Loucy (cell line): ENCODE data around the gene ZNF544.

Experiments
- CTCF ChIP-seq: fragments of 200-600 bp; sonication (generic); conservative IDR thresholded peaks from 2 replicates; pipeline ENCODE4 v1.5.1; 2014; ENCODE audit warnings: mild to moderate bottlenecking, antibody characterized with exemption, low read length
- EZH2phosphoT487 ChIP-seq: fragments of 200-600 bp; IDR thresholded peaks from 2 replicates; pipeline ENCODE4 v1.6.1; 2018; ENCODE audit warnings: antibody characterized with exemption, mild to moderate bottlenecking, moderate library complexity, borderline replicate concordance

GRCh38 chr19:58279042-58279924 is 50.6 kb downstream of the ZNF544 start:
- TF ChIP-seq CTCF (no peak), EZH2phosphoT487 (no peak)
